Measurements from ENCODE around the gene LYPD6B. TPM values are rescaled to one million over a fixed set of nuclear protein-coding genes. Genes with fewer than 3 reads are reported as not detected.

Gene LYPD6B
- total RNA-seq, 1 experiment from 2014 or later = 2.0 TPM

GRCh38 chr2:149180226-149180875, 141.9 kb downstream of the LYPD6B start:
- no peak for TF ChIP-seq CTCF (conservative IDR thresholded peaks at IDR 0.05)
- no peak overlapping the region for H3T11ph ChIP-seq (ENCODE audit: low read length)
- H2BK12ac ChIP-seq (ENCODE audit: insufficient read length, low read depth, low read length) = no peak overlapping the region
- H3K4ac ChIP-seq (ENCODE audit: low read depth, low read length) = no peak overlapping the region
- no peaks in the 10 kb centered on the region for H3K79me1 ChIP-seq (ENCODE audit: insufficient read depth, low read depth, low read length, poor library complexity, severe bottlenecking)
- H2BK15ac ChIP-seq (ENCODE audit: low read depth, low read length) = no peak overlapping the region
- no peak overlapping the region for H2AFZ ChIP-seq (ENCODE audit: low read length)
- no peaks in the 10 kb centered on the region for H3K4me1 ChIP-seq (ENCODE audit: insufficient read depth, low read length)
- no peaks in the 10 kb centered on the region for H3K27me3 ChIP-seq (ENCODE audit: insufficient read depth, low read length)
- no peak for DNase-seq
- H3K9me3 Mint-ChIP-seq = no peaks in the 10 kb centered on the region
- no peak overlapping the region for H2BK120ac ChIP-seq (ENCODE audit: low read depth, low read length, poor library complexity, severe bottlenecking)
- no peak overlapping the region for H2AK5ac ChIP-seq (ENCODE audit: insufficient read length, low read length)
- no peak overlapping the region for H2BK5ac ChIP-seq (ENCODE audit: insufficient read length, low read length)
- no peak overlapping the region for H3K27ac Mint-ChIP-seq
- no peak overlapping the region for H3K9ac ChIP-seq (ENCODE audit: extremely low read depth, insufficient read length, low read length)
- WGBS (ENCODE audit: extremely low coverage, insufficient read length, low lambda C conversion rate) = no CpG with 5 or more reads among the region's 9 CpGs
- no peaks in the 10 kb centered on the region for H3K27me3 Mint-ChIP-seq (ENCODE audit: low read depth)
- no peaks in the 10 kb centered on the region for H3K23me2 ChIP-seq (ENCODE audit: insufficient read length, low read depth, low read length, poor library complexity, severe bottlenecking)
- H3K14ac ChIP-seq (ENCODE audit: insufficient read depth, low read length) = no peak overlapping the region
- no peak overlapping the region for H4K8ac ChIP-seq (replicated peaks; ENCODE audit: insufficient read length, low read depth, low read length)
- H3K79me2 ChIP-seq (ENCODE audit: insufficient read depth, low read length) = no peaks in the 10 kb centered on the region
- peaks cover 5 to 8% of the 10 kb centered on the region in 2 experiments; a peak in 3 of 4 replicates for H3K4me1 Mint-ChIP-seq
- no peak overlapping the region for H4K91ac ChIP-seq (ENCODE audit: insufficient read length, low read depth, low read length)
- H2BK20ac ChIP-seq (ENCODE audit: low read depth, low read length, poor library complexity, severe bottlenecking) = no peak overlapping the region
- H3K36me3 Mint-ChIP-seq (ENCODE audit: insufficient read depth in 1 of 3, low read depth in 3 of 3) = no peaks in the 10 kb centered on the region
- H3K4me3 Mint-ChIP-seq = no peak overlapping the region
- no peak overlapping the region for H3K23ac ChIP-seq (ENCODE audit: insufficient read length, low read depth, low read length)
- no peaks in the 10 kb centered on the region for H4K20me1 ChIP-seq (ENCODE audit: control insufficient read depth, insufficient read depth, insufficient read length)
- no peaks in the 10 kb centered on the region for H3K9me3 ChIP-seq (ENCODE audit: control insufficient read depth, low read depth, low read length)
- no peak overlapping the region for H3K18ac ChIP-seq (ENCODE audit: insufficient read length, low read depth, low read length)
- no peak overlapping the region for H4K5ac ChIP-seq (ENCODE audit: insufficient read length, low read depth, low read length)
- no peak overlapping the region for H3K4me2 ChIP-seq (ENCODE audit: insufficient read depth, insufficient read length, low read length)
- H3K56ac ChIP-seq (ENCODE audit: insufficient read length, low read depth, low read length) = no peak overlapping the region
- H3K27ac ChIP-seq (ENCODE audit: insufficient read length, low read depth, low read length) = no peak overlapping the region

Measured in H9 (cell line).